NCI-H526 (cell line): ENCODE data around the gene KAZN.
A peak's percentile ranks its signal among the peaks of the same experiment; 100 is the strongest.
"Not testable (repeated sequence)": the region's sequence is repeated elsewhere in the genome, so short reads cannot be mapped to it uniquely, and the experiment has no call there.

Experiments used
- DNase-seq, 2 experiments: peaks; one replicate each; lab custom pipeline; 2025; lab: John Stamatoyannopoulos, UW

KAZN gene

GRCh38 chr1:14598498-14599182, at the start of gene KAZN:
Gene KAZN, plus strand, starts transcription at chr1:14598685.
- peak; percentile 40 to 90 for DNase-seq

GRCh38 chr1:14549897-14550620, 48.4 kb upstream of the KAZN start:
- DNase-seq, result peak in 1 of 2 experiments; percentile 47

GRCh38 chr1:14551386-14551785, 47.1 kb upstream of the KAZN start:
- no peak for DNase-seq

- no peak for DNase-seq
Measured at GRCh38 chr1:14552246-14552965, 46.1 kb upstream of the KAZN start.

GRCh38 chr1:14553711-14554110, 44.8 kb upstream of the KAZN start:
- DNase-seq, result no peak

- no peak for DNase-seq
Measured at GRCh38 chr1:14555091-14555490, 43.4 kb upstream of the KAZN start.

GRCh38 chr1:14561014-14561693, 37.3 kb upstream of the KAZN start:
- no peak for DNase-seq

GRCh38 chr1:14565090-14565489, 33.4 kb upstream of the KAZN start:
- DNase-seq, result no peak

GRCh38 chr1:14567056-14567455, 31.4 kb upstream of the KAZN start:
- peak in 1 of 2 experiments; percentile 36 for DNase-seq

- no peak for DNase-seq
Measured at GRCh38 chr1:14567903-14568302, 30.6 kb upstream of the KAZN start.

- DNase-seq, result no peak
Measured at GRCh38 chr1:14568716-14569355, 29.6 kb upstream of the KAZN start.

GRCh38 chr1:14570514-14570913, 28.0 kb upstream of the KAZN start:
- peak; percentile 41 to 42 for DNase-seq

- DNase-seq, result peak in 1 of 2 experiments; percentile 35
Measured at GRCh38 chr1:14571810-14572767, 26.4 kb upstream of the KAZN start.

- DNase-seq, result peak in 1 of 2 experiments; percentile 22
Measured at GRCh38 chr1:14572861-14573260, 25.6 kb upstream of the KAZN start.

GRCh38 chr1:14576155-14576554, 22.3 kb upstream of the KAZN start:
- no peak for DNase-seq

- no peak for DNase-seq
Measured at GRCh38 chr1:14577261-14577660, 21.2 kb upstream of the KAZN start.

GRCh38 chr1:14578156-14578555, 20.3 kb upstream of the KAZN start:
- no peak for DNase-seq

- DNase-seq, result not testable (repeated sequence)
Measured at GRCh38 chr1:14580295-14580694, 18.2 kb upstream of the KAZN start.

GRCh38 chr1:14580986-14581385, 17.5 kb upstream of the KAZN start:
- DNase-seq, result no peak

- DNase-seq, result no peak
Measured at GRCh38 chr1:14583788-14584187, 14.7 kb upstream of the KAZN start.

GRCh38 chr1:14585728-14586127, 12.8 kb upstream of the KAZN start:
- no peak for DNase-seq
